HG03103 (cell line): Measurements from ENCODE around the gene PKP3.
"Not testable (repeated sequence)": the region's sequence is repeated elsewhere in the genome, so short reads cannot be mapped to it uniquely, and the experiment has no call there.

Source experiments
- ATAC-seq: cut with Tn5 transposase; IDR thresholded peaks from one replicate; pipeline ENCODE4 v1.9.1; 2021; ENCODE audit warnings: low read depth; ENCODE audit not compliant: unreplicated experiment

The PKP3 gene

DNA sequence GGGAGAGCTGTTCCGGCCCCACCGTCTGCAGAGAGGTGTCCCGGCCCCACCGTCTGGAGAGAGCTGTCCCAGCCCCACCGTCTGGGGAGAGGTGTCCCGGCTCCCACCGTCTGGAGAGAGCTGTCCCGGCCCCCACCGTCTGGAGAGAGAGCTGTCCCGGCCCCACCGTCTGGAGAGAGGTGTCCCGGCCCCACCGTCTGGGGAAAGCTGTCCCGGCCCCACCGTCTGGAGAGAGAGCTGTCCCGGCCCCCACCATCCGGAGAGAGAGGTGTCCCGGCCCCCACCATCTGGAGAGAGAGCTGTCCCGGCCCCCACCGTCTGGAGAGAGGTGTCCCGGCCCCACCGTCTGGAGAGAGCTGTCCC, 30.6 kb upstream of the PKP3 start:
- not testable (repeated sequence) for ATAC-seq

DNA sequence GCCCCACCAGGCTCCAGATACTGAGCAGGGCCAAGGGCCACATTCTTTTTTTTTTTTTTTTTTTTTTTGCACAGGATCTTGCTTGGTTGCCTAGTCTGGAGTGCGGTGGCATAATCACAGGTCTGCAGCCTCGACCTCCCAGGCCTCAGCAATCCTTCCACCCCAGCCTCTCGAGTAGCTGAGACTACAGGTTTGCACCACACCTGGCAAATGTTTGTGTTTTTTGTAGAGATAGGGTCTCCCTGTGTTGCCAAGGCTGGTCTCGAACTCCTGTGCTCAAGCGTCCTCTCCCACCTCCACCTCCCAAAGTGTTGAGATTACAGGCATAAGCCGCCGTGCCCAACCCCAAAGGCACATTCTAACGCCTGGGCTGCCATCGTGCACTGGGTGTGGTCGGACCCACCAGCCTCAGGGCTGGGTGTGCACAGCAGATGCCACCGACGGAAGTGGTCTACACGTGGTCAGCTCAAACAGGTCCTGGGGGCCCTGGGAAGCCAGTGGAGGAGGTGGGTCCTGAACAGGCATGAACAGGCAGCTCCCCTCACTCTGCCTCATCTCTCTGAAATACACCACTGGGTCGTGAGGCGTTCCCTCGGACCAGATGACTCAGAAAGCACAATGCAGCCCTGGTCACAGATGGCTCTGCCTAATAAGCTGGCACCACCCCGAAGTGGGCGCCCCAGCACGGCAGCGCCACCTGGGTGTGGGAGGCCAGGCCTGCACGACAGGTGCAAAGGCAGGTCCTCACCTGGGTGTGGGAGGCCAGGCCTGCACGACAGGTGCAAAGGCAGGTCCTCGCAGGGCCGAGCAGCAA, 29.9 kb upstream of the PKP3 start:
- ATAC-seq = no peak

DNA sequence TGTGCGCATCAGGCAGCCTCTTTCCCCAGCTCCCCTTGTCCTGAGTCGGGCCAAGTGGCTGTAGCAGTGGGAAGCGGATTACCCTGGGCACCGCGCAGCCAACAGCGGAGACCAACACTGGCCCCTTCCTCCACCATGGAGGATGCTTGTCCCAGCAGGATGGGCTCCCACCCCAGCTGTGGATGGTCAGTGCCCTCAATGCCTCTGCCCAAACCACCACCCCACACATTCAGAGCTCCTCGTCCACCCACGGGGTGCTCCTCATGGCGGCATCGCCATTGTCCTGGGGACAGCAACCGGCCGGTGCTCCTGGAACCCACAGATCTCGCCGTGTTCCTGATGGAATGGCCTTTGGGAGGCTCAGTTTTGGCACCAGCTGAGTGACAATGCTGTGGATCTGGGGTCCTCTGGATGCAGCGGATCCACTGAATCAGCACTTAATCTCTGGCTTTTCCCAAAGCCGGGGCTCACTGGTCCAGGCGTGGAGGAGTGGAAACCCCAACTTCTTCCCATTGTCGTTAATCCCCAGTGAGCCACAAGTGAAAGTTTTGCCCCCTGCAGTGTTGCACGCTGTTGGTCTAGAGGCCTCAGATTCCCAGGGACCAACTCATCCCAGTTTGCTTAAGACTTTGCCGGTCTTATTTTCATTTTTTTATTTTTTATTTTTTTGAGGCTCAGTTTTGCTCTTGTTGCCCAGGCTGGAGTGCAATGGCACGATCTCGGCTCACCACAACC, 28.9 kb upstream of the PKP3 start:
- no peak for ATAC-seq

DNA sequence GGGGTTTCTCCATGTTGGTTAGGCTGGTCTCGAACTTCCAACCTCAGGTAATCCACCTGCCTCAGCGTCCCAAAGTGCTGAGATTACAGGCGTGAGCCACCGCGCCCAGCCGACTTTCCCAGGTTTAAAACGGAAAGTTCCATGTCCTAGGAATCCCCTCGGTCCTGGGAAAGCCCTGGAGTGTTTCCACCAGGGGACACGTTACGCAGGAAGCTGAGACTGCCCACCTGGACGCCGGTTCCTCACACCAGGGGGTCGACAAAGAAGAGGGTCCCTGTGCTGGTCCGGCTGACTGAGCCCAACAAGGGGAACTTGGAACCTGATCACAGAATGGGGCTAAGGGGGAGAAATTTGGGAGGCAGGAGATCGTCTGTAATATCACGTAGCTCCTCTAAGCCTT, 28.2 kb upstream of the PKP3 start:
- ATAC-seq = no peak

DNA sequence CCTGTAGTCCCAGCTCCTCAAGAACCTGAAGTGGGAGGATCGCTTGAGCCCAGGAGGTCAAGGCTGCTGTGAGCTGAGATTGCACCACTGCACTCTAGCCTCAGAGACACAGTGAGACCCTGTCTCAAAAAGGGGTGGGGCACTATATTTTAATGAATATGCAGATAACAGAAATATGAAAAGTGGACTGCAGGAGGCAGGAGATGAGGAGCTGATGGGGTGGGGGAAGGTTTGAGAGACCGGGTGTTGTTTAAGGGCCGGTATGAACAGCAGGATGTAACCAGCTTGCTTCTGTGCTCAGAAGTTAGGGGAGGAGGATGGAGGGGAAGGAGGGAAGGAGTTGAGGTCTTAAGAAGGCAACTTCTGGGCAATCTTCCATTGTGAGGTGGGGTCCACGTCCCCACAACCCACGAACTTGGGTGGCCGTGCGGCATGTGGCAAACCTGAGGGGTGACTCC, 26.0 kb upstream of the PKP3 start:
- no peak for ATAC-seq

DNA sequence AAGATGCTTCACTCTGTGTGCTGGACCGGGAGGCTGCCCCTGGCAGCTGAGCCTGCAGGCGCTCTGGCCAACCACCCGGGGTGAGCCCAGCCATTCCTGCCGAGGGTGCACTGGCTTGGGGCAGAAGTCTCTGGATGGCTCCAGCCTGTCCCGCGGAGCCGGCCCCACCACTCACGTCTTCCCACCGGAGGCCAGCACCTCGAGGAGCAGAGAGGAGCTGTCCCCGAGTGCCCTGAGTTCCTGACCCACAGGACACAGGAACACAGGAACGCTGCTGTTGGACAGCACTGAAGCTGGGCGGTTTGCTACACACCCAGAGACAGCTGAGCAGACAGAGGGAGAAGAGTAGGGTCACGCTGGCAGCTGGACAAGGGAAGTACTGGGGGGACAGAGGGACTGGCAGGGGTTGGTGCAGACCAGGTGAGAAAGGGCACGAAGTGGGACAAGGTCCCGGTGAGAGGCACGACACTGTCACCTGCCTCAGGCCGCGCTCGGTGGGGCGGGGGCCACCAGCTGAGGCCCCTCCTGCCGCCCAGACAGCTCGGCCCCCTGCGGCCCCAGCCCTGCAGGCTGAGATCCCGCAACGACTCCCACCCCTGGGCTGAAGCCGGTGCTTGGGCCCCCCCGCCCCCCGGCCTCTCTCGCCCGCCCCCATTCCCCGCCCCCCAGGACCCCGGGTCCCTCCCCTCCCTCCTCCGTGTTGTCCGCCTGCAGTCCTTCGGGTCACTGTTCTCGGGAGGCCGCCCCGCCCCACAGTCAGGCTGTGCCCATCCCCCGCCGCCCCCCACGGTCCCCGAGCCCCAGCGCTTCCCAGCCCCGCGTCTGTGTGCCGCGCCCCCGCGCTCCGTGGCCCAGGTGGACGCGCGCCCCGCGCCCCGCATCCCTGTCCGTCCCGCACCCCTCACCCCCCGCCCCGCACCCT, 25.3 kb upstream of the PKP3 start:
- ATAC-seq = no peak

DNA sequence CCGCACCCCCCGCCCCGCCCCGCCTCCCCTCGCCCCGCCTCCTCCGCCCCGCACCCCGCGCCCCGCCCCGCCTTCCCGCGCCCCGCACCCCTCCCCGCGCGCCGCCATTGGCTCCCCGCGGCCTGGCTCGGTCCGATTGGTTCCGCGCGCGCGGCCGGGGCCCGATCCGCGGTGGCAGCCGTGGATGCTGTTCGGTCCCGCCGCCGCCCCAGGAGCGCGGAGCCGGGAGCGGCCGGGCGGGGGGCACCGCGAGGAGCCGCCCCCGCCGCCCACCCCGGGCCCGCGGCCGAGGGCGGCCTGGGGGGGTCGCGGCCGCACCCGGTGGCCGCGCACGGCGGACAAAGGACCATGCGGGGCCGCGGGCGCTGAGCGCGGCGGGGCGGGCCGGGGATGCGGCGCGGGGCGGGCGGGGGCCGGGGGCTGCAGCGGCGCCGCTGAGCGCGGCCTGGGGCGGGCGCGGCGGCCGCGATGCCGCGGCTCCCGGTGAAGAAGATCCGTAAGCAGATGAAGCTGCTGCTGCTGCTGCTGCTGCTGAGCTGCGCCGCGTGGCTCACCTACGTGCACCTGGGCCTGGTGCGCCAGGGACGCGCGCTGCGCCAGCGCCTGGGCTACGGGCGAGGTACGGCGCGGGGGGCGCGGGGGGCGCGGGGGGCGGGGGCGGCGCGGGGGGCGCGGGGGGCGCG, 24.5 kb upstream of the PKP3 start, which contains the start of gene B4GALNT4:
TSS of gene B4GALNT4 (plus strand) at position 164 of the 683 bp plus-strand sequence. CDS start at position 469, 305 bp downstream.
- no peak for ATAC-seq

DNA sequence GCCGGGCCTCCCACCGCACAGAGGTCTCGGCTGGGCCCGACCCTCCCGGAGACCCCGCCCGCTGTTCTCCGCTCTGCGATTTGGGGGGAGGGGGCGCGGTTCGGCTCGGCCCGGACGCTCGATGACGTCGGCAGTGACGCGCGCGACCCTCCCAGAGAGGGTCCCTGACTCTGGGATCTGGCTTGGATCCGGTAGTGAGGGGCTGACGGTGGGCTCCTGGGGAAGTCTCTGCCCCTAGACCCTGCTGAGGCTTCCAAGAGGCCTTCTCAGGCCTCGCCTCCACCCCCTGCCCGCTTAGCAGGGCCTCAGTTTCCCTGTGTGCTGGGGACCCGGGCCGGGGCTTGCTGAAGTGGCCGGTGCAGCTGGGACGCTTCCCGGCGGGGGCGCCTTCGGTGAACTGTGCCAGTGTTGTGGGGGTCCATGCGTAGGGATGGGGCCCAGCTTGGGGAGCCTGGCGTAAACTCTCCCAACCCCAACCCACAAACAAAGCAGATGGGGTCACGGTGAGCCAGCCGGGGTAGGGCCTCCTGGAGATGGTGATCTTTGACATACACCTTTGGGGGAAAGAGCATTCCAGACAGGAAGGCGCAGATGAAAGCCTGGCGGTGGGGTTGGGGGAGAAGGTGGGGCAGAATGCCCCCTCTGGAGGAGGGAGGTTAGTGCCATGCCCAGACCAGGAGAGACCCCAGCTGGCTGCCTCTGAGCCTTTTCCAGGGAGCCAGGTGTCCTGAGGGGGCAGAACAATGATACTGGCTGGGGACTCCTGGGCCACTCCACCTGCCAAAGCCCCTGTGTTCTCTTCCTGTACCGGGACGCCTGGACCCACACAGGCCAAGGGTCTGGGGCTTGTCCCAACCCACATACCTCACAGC, 23.7 kb upstream of the PKP3 start:
- no peak for ATAC-seq

DNA sequence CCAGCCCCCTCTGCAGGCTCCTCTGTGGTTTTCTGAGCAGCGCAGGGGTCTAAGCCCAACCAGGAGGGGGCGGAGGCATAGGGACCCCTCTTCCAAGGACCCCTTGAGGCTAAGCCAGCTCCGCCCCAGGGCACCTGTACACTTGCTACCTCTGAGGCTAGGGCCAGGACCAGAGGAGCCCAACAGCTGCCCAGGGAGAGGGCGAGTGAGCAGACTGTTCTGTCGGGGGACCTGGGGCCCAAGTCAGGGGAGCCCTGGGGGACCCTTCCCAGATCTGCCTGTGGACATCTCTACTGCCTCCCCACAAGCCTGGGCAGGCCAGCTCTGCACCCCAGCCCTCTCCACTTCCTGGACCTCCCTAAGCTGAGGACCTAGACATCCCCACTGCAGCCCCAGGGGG, 23.0 kb upstream of the PKP3 start:
- no peak for ATAC-seq

DNA sequence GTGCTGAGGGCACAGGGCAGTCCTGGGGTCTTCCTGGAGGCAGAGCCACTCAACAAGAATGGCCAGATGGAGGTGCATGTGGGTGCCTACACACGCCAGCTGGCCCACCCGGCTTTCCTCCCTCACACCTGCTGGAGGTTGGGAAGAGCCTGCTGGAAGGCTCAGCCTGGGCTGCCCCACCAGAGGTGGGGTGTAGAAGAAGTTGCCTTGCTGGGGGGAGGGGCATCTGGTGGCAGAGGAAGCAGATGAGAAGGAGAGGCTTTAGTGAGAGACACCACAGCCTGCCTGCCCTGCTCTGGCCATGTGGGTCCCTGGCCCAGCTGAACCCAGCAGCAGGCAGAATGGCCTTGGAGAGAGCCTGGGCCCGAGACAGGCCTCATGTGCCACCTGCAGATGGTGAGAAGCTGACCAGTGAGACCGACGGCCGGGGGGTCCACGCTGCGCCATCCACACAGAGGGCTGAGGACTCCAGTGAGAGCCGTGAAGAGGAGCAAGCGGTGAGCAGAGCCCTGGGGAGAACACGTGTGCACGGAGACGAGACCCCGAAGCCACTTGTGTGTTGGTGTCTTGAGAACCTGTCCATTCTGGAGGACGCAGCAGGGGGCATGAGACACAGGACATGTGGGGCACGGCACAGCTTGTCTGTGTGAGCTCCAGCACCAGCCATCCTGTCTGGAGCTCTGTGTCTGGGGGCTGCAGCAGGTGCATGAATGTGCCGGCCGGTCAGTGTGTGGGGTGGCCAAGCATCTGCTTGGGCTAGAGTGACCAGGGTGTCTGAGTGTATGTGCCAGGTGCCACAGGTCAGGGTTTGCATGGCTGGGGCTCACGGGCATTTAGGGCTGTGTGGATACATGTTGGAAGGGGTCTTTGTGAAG, 22.1 kb upstream of the PKP3 start:
- ATAC-seq = no peak

DNA sequence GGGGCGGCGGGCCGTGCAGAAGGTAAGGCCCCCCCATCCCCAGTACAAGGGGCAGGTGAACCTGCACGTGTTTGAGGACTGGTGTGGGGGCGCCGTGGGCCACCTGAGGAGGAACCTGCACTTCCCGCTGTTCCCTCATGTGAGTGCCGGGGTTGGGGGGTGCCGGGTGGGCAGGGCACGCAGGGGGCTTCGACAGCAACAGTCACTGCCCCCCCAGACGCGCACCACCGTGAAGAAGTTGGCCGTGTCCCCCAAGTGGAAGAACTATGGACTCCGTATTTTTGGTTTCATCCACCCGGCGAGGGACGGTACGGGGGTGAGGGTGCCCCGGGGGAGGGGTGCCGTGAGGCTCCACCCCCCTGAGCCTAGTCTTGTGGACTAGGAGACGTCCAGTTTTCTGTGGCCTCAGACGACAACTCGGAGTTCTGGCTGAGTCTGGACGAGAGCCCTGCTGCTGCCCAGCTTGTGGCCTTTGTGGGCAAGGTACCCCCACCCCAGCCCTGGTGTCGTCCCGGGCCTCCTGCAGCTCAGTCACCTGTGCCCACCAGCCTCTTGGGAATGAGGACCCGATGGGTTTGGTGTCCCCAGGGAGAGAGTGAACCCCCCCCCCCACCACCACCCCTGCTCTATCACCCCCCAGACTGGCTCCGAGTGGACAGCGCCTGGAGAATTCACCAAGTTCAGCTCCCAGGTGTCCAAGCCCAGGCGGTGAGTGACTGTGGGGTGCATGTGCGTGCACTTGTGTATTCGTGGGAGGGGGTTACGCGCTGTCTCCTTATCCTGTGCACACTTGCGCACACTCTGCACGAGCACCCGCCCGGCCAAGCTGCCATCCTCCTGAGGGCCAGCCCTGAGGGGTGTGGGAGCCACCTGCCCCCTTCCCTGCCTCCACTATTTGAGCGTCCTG, 20.9 kb upstream of the PKP3 start:
- ATAC-seq = no peak

DNA sequence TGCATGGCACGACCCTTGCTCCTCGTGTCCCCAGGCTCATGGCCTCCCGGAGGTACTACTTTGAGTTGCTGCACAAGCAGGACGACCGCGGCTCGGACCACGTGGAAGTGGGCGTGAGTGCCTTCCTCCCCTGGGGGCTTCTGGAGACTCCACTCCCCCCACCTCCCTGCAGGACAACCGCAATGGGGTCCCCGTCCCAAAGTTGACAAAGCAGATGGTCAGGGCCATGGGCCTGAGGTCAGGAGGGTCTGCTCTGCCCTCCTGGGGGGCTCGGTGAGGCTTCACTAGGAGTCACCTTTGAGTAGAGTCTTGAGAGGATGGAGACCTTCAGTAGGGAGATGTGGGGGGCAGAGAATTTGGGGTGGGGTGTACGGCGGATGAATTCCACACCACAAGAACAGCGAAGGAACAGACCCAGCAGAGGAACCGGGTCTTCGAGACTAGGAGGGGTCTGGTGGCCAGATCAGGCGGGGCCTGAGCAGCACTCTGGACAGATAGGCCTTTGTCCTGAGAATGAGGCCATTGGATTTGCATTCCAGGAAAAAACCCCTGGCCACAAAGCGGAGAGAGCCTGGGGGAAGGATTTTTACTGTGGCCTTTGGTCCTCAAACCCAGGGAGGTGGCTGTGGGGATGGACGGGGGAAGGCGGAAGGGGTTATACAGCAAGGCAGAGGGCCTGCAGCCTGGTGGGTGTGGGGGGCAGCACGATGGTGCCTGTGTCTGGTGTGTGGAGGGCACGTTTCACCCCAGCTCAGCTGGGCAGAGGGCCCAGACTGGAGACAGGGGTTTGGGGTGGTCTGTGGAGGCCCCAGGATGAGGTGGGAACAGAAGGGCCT, 20.1 kb upstream of the PKP3 start:
- ATAC-seq = no peak

DNA sequence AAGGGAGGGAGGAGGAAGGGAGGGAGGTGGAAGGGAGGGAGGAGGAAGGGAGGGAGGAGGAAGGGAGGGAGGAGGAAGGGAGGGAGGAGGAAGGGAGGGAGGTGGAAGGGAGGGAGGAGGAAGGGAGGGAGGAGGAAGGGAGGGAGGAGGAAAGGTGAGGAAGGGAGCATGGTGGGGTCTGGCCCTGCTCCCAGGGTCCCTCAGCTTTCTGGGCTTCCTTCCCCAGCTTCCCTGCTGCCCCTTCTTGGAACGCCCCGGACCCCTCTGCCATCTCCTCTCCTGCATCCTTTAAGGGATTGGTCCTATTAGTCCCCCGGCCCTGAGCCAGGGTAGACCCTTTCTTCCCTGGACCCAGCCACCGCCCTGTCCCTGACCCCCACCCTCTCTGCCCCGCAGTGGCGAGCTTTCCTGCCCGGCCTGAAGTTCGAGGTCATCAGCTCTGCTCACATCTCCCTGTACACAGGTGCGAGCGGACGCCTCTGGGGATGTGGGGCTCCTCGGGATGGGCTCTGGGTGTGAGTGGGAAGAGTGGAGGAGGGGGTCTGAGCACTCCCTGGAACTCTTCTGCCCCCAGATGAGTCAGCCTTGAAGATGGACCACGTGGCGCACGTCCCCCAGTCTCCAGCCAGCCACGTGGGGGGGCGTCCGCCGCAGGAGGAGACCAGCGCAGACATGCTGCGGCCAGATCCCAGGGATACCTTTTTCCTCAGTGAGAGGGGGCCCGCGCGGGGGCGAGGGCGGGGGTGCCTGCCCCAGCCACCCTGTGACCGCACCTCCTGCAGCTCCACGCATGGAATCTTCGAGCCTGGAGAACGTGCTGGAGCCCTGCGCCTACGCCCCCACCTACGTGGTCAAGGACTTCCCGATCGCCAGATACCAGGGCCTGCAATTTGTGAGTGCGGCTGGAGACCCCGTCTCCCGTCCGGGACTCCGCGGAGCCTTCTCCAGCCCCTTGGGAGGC, 18.7 kb upstream of the PKP3 start:
- ATAC-seq = no peak

DNA sequence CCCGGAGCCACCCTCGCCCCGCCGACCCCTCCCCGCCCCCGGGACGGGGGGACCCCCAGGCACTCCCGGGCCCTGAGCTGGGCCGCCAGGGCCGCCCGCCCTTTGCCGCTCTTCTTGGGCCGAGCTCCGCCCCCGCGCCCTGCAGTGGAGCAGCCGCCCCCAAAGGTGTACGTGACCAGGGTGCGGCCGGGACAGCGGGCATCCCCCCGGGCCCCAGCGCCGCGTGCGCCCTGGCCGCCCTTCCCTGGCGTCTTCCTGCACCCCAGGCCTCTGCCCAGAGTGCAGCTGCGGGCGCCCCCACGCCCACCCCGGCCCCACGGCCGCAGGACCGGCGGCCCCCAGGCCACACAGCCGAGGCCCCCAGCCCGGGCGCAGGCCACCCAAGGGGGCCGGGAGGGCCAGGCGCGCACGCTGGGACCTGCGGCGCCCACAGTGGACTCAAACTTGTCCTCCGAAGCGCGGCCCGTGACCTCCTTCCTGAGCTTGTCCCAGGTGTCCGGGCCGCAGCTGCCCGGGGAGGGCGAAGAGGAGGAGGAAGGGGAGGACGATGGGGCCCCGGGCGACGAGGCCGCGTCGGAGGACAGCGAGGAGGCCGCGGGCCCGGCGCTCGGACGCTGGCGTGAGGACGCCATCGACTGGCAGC, 17.4 kb upstream of the PKP3 start:
- no peak for ATAC-seq
